Measurements from ENCODE around the gene DSCAML1.

Gene DSCAML1

DNA sequence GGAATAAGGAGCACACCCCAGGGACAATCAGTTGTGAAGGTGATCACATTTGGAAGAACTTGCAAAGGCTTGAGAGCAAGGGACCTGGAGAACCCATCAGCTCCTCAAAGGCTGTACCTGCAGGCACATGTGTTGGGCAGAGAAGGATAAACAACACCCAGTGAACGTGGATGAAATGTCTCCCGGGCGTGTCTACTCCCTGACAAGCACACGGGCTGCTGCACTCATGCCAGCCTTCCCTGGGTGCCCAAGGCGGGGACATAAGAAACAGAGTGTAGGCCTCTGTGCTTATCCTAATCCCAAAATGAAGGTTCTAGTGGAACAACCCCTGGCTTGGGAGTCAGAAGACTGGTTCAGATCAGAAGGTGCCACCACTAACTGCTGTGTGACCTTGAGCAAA is 46.7 kb downstream of the DSCAML1 start:
- no peak for DNase-seq (ENCODE audit: low read depth)
- TF ChIP-seq, protein P1, sequence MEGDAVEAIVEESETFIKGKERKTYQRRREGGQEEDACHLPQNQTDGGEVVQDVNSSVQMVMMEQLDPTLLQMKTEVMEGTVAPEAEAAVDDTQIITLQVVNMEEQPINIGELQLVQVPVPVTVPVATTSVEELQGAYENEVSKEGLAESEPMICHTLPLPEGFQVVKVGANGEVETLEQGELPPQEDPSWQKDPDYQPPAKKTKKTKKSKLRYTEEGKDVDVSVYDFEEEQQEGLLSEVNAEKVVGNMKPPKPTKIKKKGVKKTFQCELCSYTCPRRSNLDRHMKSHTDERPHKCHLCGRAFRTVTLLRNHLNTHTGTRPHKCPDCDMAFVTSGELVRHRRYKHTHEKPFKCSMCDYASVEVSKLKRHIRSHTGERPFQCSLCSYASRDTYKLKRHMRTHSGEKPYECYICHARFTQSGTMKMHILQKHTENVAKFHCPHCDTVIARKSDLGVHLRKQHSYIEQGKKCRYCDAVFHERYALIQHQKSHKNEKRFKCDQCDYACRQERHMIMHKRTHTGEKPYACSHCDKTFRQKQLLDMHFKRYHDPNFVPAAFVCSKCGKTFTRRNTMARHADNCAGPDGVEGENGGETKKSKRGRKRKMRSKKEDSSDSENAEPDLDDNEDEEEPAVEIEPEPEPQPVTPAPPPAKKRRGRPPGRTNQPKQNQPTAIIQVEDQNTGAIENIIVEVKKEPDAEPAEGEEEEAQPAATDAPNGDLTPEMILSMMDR (IDR thresholded peaks at IDR 0.05; ENCODE audit: control insufficient read depth, insufficient read depth, low read depth, low read length, missing control alignments), result no peak
- no peak overlapping the region for H3K4me3 ChIP-seq (ENCODE audit: control insufficient read depth, low read depth, low read length)

DNA sequence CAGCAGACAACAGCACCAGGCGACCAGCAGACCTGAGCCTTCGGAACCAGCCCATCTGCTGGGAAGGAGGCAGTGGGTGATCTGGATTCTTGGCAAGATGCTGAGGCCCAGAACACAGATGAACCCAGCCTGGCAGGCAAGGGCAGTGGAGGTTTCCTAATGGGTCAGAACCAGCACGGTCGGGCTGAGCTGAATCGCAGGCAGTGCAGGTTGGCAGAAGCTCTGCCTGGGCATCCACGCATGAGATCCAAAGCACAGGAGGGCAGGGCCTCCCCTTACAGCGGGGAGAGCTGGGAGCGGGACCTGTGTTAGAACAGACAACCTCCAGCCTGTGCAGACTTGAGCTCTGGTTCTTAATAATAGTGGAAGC is 47.5 kb downstream of the DSCAML1 start:
- TF ChIP-seq, protein P1 (IDR thresholded peaks at IDR 0.05; ENCODE audit: control insufficient read depth, insufficient read depth, low read depth, low read length, missing control alignments), result no peak
- H3K4me3 ChIP-seq (ENCODE audit: control insufficient read depth, low read depth, low read length), result no peak overlapping the region
- DNase-seq (ENCODE audit: low read depth), result no peak

DNA sequence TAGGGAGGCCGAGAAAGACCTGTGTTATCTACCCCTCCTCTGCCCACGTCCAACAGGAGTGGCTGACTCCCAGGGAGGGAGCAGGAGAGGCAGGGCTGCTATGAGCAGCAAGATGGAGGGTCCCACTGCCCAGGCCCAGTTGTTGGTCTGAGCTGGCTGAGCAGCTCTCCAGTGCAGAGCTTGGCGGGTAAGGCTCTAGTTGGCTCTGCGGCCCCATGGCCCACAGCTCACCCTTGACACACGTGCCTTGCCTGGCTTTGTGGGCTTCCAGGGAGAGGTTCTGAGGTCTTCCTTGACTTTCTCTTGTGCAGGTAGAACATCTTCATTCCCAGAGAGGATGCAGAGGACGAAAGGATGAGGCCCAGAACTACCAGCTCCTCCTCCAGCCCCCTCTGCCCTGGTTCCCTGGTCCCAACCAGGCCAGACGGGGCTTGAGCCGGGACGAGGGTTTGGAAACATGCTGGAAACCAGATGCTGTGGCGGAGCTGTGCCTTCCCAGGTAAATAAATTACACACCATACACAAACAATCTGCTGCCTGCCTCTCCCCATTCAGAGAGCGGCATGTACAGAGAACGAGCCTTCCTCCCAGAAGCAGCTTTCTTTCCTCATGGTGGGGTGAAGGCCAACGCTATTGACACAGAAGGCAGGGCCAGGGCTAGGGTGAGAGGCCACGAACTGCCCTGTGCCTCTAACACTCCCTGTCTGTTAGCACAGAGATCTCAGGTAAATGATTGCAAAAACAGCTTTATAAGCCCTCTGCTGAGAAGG is 48.1 kb downstream of the DSCAML1 start:
- TF ChIP-seq, protein P1 (IDR thresholded peaks at IDR 0.05; ENCODE audit: control insufficient read depth, insufficient read depth, low read depth, low read length, missing control alignments), result no peak
- no peak overlapping the region for H3K4me3 ChIP-seq (ENCODE audit: control insufficient read depth, low read depth, low read length)
- no peak for DNase-seq (ENCODE audit: low read depth)

DNA sequence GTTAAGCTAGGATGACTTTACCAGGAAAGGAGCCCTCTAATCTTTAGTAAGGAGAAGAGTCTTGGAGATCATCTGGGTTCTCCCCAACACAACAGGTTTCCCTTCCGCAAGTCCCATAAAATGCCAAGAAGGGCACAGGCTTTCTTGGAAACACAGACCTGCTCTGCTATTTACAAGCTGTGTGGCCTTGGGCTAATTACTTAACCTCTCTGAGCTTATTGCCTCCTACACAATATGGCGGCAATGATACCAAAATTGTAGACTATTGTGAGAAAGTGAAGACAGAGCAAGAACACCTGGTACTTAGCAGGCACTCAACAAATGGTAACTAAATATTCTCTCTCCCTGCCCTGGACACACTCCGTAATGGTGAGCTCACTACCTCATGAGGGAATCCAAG is 49.1 kb downstream of the DSCAML1 start:
- DNase-seq (ENCODE audit: low read depth), result no peak
- TF ChIP-seq, protein P1 (IDR thresholded peaks at IDR 0.05; ENCODE audit: control insufficient read depth, insufficient read depth, low read depth, low read length, missing control alignments), result no peak

DNA sequence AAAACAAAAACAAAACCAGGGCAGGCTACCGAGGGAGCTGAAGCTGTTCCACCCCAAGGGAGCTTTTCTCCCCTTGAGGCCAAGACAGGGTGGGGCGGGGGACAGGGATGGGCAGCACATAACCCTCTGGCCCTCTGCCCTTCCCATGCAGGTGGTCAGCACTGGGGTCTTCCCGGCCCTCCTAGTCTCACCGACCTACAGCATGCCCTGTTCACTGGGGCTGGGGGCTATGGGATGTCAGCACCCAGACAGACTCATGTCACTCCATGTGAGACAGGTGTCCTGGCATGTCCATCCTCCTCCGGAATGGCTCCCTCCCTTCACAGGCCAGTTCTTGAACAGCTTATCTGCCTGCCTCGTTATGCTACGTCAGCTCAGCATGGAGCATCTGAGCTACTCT is 51.7 kb downstream of the DSCAML1 start:
- TF ChIP-seq, protein P1 (IDR thresholded peaks at IDR 0.05; ENCODE audit: control insufficient read depth, insufficient read depth, low read depth, low read length, missing control alignments), result no peak
- DNase-seq (ENCODE audit: low read depth), result no peak
- H3K4me3 ChIP-seq (ENCODE audit: control insufficient read depth, low read depth, low read length), result no peak overlapping the region

More for the DNA sequence above, 49.1 kb downstream of the DSCAML1 start:
- H3K4me3 ChIP-seq (ENCODE audit: control insufficient read depth, low read depth, low read length), result no peak overlapping the region

DNA sequence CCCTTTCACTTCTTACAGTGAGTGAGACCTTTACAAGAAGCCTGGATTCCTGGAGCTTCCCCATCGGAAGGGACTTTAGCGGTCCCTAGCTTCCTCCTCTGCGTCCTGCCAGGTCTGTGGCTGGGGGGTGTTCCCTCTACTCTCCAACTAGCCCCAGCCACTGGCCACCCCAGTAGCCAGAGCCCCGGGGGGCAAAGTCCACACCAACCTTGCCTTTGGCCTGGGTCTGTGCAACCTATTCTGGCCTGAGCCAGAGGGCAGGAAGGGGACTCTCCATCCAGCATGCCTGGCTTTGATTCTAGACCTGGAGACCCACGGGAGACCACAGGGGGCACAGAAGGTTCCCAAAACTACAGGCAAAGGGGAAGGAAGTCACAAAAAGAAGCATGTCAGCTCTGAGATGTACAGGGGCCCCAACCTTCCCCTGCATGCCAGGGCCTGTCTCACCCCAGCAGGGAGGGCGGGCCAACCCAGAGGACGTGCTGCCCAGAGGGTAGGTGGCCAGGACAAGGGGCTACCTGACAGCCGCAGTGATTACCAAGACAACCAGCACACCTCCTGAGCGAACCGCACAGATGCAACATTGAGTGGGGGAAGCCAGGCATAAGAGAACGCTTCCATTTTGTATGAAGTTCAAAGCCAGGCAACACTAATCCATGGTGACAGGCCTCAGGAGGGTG is 52.4 kb downstream of the DSCAML1 start:
- no peak for DNase-seq (ENCODE audit: low read depth)
- no peak overlapping the region for H3K4me3 ChIP-seq (ENCODE audit: control insufficient read depth, low read depth, low read length)

More for the DNA sequence above, 52.4 kb downstream of the DSCAML1 start:
- TF ChIP-seq, protein P1 (IDR thresholded peaks at IDR 0.05; ENCODE audit: control insufficient read depth, insufficient read depth, low read depth, low read length, missing control alignments), result no peak

Measured in AG09309 (cell line).